GM12878 (cell line): ENCODE results near the gene KMO. TPM values are rescaled to one million over a fixed set of nuclear protein-coding genes. Genes with fewer than 3 reads are reported as not detected.

Experiments
- ATAC-seq: fragments of 200-7000 bp; cut with Tn5 transposase; 3 replicates; pipeline ENCODE4 v1.9.1; 2020; ENCODE audit warnings: mild to moderate bottlenecking, moderate library complexity
- BruUV-seq: library from RNA; stranded (reverse); fragments of 400-500 nt; replicated peaks from 2 replicates; lab custom pipeline; 2021; lab: Mats Ljungman, UMichigan
- CTCF ChIA-PET: fragments of 300-600 bp; sonication (Branson Sonifier 250); formaldehyde crosslinking; extraction: SDS; loops from one replicate; lab custom pipeline; 2021; ENCODE audit warnings: inconsistent platforms; lab: Yijun Ruan, JAX
- POLR2A ChIA-PET: fragments of 350-600 bp; formaldehyde crosslinking; extraction: SDS; loops from one replicate; lab custom pipeline; 2021; ENCODE audit warnings: inconsistent platforms; lab: Charles Lee
- RAD21 ChIA-PET: fragments of 300-600 bp; sonication (Branson Sonifier 250); formaldehyde crosslinking; loops from one replicate; lab custom pipeline; 2023; ENCODE audit warnings: antibody characterized with exemption; ENCODE audit not compliant: unreplicated experiment; lab: Charles Lee
- SMC1A ChIA-PET: fragments of 300-600 bp; sonication (Branson Sonifier 250); formaldehyde crosslinking; loops from one replicate; lab custom pipeline; 2023; ENCODE audit not compliant: unreplicated experiment, uncharacterized antibody; lab: Charles Lee
- DNase-seq: peaks from one replicate; pipeline ENCODE4 v3.0.0-alpha.2; 2011; ENCODE audit warnings: low read depth, low spot score
- FAIRE-seq: peaks from 3 replicates; lab custom pipeline; 2011; peaks lifted over from hg19 to GRCh38; lab: Jason Lieb, UNC
- H2AFZ ChIP-seq: 2 replicates; pipeline ENCODE4 v1.6.0; 2011; ENCODE audit warnings: low read depth, low read length, control low read depth; ENCODE audit not compliant: control insufficient read depth
- H3K27ac ChIP-seq: 2 replicates; pipeline ENCODE4 v1.5.1; 2011; ENCODE audit warnings: control low read depth; ENCODE audit not compliant: control insufficient read depth, insufficient read depth
- H3K27me3 ChIP-seq, 2 experiments: replicated peaks in 1 of 2; 2 replicates each; pipeline versions ENCODE4 v1.6.0 to v1.6.1; 2011; ENCODE audit warnings: low read length in 1 of 2; ENCODE audit not compliant: control insufficient read depth in 2 of 2, insufficient read depth in 2 of 2
- H3K36me3 ChIP-seq, 2 experiments: 2 replicates each; pipeline ENCODE4 v1.5.1; 2011; ENCODE audit warnings: low read length in 1 of 2; ENCODE audit not compliant: control insufficient read depth in 2 of 2, insufficient read depth in 2 of 2
- H3K4me1 ChIP-seq: 2 replicates; pipeline ENCODE4 v1.6.1; 2011; ENCODE audit warnings: mild to moderate bottlenecking, low read length, moderate library complexity, mixed read lengths; ENCODE audit not compliant: control insufficient read depth, insufficient read depth
- H3K4me2 ChIP-seq: 2 replicates; pipeline ENCODE4 v1.6.0; 2011; ENCODE audit warnings: control low read depth; ENCODE audit not compliant: control insufficient read depth, insufficient read depth
- H3K4me3 ChIP-seq: fragments of 200-600 bp; sonication (generic); 2 replicates; pipeline ENCODE4 v1.5.1; 2016
- H3K79me2 ChIP-seq: 2 replicates; pipeline ENCODE4 v1.6.0; 2011; ENCODE audit warnings: low read length; ENCODE audit not compliant: control insufficient read depth, insufficient read depth
- H3K9ac ChIP-seq: 2 replicates; pipeline ENCODE4 v1.8.0; 2011; ENCODE audit warnings: low read length, control low read depth, mixed read lengths; ENCODE audit not compliant: control insufficient read depth, insufficient read depth
- H3K9me3 ChIP-seq: replicated peaks from 3 replicates; pipeline ENCODE4 v1.5.1; 2011; ENCODE audit warnings: mild to moderate bottlenecking, low read length; ENCODE audit not compliant: control insufficient read depth, insufficient read depth
- H4K20me1 ChIP-seq: 2 replicates; pipeline ENCODE4 v1.6.0; 2011; ENCODE audit not compliant: control insufficient read depth, insufficient read depth
- MTA2 ChIP-seq: fragments of 450-650 bp; IDR thresholded peaks from 2 replicates; pipeline ENCODE4 v1.6.1; 2016; ENCODE audit warnings: low read depth, mild to moderate bottlenecking, moderate library complexity
- ZNF217 ChIP-seq: fragments of 450-650 bp; IDR thresholded peaks from 2 replicates; pipeline ENCODE4 v1.6.1; 2017; ENCODE audit warnings: antibody characterized with exemption, mild to moderate bottlenecking
- WGBS: methylation state at CpG from one replicate; pipeline ENCODE4 v1.1.6; 2016; ENCODE audit warnings: low lambda C conversion rate; ENCODE audit not compliant: insufficient replicate concordance, insufficient coverage; ENCODE audit errors: missing lambda C conversion rate; 5-methylcytosine and 5-hydroxymethylcytosine counted together
- in situ Hi-C: fragments of 300-500 bp; cut with MboI; formaldehyde crosslinking; loops from 9 replicates; pipeline ENCODE4 v1.14.3; 2018; ENCODE audit warnings: mixed read lengths
- intact Hi-C: fragments of 100-400 bp; cut with micrococcal nuclease; formaldehyde crosslinking; loops from one replicate; pipeline ENCODE4 v1.14.2; 2022; ENCODE audit not compliant: unreplicated experiment
- polyA plus RNA-seq, 11 experiments: library from polyadenylated mRNA; depleted of rRNA in 4 of 11; unstranded in 6 of 11; stranded (reverse) in 5 of 11; fragments of >200 nt; fragmentation: Nextera tagmentation in 4 of 11; fragmentation: Illumina TruSeq in 1 of 11; extraction: Ambion mirVana in 4 of 11; extraction: Trizol in 1 of 11; gene quantifications; 1 replicate in 1 of 11; 2 replicates in 10 of 11; pipeline versions ENCODE4 v1.2.1 to v1.2.3, GENCODE V29; 2011 to 2016; ENCODE audit warnings: inconsistent platforms in 2 of 11, missing spikeins in 2 of 11, low read depth in 1 of 11
- total RNA-seq, 4 experiments: library from RNA; depleted of rRNA in 3 of 4; stranded (reverse); fragments of >200 nt in 3 of 4; fragmentation: Illumina TruSeq in 1 of 4; extraction: Trizol in 1 of 4; gene quantifications; 2 replicates each; pipeline versions ENCODE4 v1.2.1 to v1.2.3, GENCODE V29; 2013 to 2021
- TF ChIP-seq, protein P1 (sequence below): fragments of 450-650 bp; IDR thresholded peaks from 2 replicates; pipeline ENCODE4 v1.6.1; 2016; ENCODE audit warnings: mild to moderate bottlenecking
- TF ChIP-seq, protein P2 (sequence below): fragments of 450-650 bp; formaldehyde crosslinking; IDR thresholded peaks from 2 replicates; pipeline ENCODE4 v1.5.0; 2022; ENCODE audit warnings: mild to moderate bottlenecking, missing genetic modification characterization

KMO gene
- total and polyA plus RNA-seq, 10 of the 15 experiments (the other 5 are each of a cell fraction or from before 2014, with no cell fraction given): 0.68 to 5.9 (median 1.5) TPM

DNA sequence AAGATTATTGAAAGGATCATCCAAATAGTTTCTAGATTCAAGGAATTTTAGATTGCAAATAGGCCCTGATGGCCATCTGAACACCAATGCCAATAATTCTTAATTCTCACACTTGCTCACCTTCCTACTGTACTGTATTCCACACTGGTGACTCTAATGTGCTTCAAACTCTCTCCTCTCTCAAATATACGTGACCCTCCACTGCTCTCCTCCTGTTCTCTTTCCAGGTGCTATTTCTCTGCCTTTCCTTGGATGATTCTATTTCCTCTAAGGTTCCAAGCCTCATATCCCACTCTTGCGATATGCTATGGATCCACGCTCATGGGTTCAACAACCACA, 28.6 kb downstream of the KMO start (continued):
- TF ChIP-seq, protein P1, sequence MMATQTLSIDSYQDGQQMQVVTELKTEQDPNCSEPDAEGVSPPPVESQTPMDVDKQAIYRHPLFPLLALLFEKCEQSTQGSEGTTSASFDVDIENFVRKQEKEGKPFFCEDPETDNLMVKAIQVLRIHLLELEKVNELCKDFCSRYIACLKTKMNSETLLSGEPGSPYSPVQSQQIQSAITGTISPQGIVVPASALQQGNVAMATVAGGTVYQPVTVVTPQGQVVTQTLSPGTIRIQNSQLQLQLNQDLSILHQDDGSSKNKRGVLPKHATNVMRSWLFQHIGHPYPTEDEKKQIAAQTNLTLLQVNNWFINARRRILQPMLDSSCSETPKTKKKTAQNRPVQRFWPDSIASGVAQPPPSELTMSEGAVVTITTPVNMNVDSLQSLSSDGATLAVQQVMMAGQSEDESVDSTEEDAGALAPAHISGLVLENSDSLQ: no peak
- TF ChIP-seq, all 136 proteins: peak for 0

DNA sequence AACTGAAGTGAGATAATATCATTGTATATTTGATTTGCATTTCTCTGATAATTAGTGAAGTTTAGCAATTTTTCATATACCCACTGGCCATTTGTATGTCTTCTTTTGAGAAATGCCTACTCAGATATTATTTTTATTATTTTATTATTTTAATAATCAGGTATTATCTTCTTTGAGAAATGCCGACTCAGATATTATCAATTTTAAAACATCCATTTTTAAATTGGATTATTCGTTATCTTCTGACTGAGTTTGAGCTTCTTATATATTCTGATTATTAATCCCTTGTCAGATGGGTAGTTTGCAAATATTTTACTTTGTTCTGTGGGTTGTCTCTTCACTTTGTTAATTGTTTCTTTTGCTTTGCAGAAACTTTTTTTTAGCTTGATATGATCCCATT, 37.7 kb downstream of the KMO start:
- Histone ChIP-seq H3K36me3 (peaks cover 0 to 3% of the 10 kb centered on the region in 2 experiments; a peak in 1 of 4 replicates), H4K20me1 (no peaks in the 10 kb centered on the region), H3K79me2 (no peaks in the 10 kb centered on the region), H3K9me3 (no peaks in the 10 kb centered on the region), H3K27me3 (no peaks in the 10 kb centered on the region), H3K4me3 (no peak overlapping the region), H3K27ac (no peak overlapping the region), H3K4me2 (no peak overlapping the region), H3K9ac (no peak overlapping the region), H2AFZ (no peak overlapping the region), H3K4me1 (no peaks in the 10 kb centered on the region)
- TF ChIP-seq, protein P2, sequence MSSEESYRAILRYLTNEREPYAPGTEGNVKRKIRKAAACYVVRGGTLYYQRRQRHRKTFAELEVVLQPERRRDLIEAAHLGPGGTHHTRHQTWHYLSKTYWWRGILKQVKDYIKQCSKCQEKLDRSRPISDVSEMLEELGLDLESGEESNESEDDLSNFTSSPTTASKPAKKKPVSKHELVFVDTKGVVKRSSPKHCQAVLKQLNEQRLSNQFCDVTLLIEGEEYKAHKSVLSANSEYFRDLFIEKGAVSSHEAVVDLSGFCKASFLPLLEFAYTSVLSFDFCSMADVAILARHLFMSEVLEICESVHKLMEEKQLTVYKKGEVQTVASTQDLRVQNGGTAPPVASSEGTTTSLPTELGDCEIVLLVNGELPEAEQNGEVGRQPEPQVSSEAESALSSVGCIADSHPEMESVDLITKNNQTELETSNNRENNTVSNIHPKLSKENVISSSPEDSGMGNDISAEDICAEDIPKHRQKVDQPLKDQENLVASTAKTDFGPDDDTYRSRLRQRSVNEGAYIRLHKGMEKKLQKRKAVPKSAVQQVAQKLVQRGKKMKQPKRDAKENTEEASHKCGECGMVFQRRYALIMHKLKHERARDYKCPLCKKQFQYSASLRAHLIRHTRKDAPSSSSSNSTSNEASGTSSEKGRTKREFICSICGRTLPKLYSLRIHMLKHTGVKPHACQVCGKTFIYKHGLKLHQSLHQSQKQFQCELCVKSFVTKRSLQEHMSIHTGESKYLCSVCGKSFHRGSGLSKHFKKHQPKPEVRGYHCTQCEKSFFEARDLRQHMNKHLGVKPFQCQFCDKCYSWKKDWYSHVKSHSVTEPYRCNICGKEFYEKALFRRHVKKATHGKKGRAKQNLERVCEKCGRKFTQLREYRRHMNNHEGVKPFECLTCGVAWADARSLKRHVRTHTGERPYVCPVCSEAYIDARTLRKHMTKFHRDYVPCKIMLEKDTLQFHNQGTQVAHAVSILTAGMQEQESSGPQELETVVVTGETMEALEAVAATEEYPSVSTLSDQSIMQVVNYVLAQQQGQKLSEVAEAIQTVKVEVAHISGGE (CRISPR knock-in tag): no peak
- no peak for TF ChIP-seq ZNF217
- TF ChIP-seq, protein P1: no peak
- TF ChIP-seq MTA2: no peak
- FAIRE-seq: no peak
- whole genome bisulfite sequencing: 92% methylated on average over 2 of the region's 2 CpGs
- RAD21 ChIA-PET: no interaction called here
- in situ Hi-C loops: no loop called here
- no peak for DNase-seq
- ATAC-seq: no peak
- CTCF ChIA-PET: interaction anchor here (0.6 kb wide), 1 partner anchor 111 kb away, joined by 3 read pairs; no protein-coding TSS in a partner anchor
- BruUV-seq: no TSS peak
- SMC1A ChIA-PET: no interaction called here
- intact Hi-C loops: no loop called here
- POLR2A ChIA-PET: no interaction called here
